Fibroblast of the aortic adventitia (primary cell): Measurements from ENCODE around the gene COL4A6. TPM values are rescaled to one million over a fixed set of nuclear protein-coding genes. Genes with fewer than 3 reads are reported as not detected.

Source experiments
- DNase-seq: peaks from one replicate; pipeline ENCODE4 v3.0.0-alpha.2; 2010; ENCODE audit warnings: low read depth
- H3K4me3 ChIP-seq: 2 replicates; pipeline ENCODE4 v1.5.1; 2011; ENCODE audit warnings: low read depth, mild to moderate bottlenecking, control low read depth, low read length, moderate library complexity
- total RNA-seq: library from RNA; depleted of rRNA; stranded (reverse); fragments of >200 nt; gene quantifications from 2 replicates; pipeline ENCODE4 v1.2.3, GENCODE V29; 2012; ENCODE audit warnings: low replicate concordance
- TF ChIP-seq, protein P1 (sequence below): IDR thresholded peaks from 2 replicates; pipeline ENCODE4 v1.5.1; 2011; ENCODE audit warnings: mild to moderate bottlenecking, low read length, control low read depth, inconsistent platforms; ENCODE audit not compliant: insufficient read depth

Gene COL4A6
- total RNA-seq, 1 donor: 2.2 TPM

DNA sequence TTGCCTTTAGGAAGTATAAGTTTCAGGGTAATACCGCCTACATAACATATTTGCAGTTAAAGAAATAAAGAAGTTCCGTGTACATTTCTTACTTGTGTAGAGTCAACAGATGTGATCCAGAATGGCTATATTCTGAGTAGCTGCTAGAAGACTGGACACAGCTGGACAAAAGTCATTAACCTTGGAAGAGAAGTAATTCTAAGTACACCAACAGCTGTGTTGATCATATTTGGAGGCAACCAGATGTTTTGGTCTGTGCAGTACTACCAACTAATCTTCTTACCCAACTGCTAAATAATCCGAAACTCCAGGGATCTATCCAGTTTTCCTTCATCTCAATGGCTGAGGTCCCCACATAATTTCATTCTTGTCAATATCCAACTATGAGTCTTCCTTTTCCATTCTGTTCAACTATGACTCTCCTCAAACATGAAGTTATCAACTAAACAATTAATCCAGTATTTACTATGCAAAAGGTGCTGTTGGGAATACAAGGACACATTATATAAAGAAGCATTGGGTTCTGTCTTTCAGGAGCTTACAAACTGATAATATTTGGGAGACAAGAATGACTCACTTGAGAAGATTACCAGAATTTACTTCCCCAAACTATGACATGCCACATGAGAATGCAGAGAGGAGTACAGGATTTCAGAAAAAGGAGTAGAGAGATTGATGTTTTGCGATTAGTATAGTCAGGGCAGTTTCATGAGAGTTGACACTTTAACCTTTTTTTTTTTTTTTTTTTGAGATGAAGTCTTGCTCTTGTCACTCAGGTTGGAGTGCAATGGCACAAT, 78.2 kb downstream of the COL4A6 start:
- DNase-seq: no peak
- TF ChIP-seq, protein P1, sequence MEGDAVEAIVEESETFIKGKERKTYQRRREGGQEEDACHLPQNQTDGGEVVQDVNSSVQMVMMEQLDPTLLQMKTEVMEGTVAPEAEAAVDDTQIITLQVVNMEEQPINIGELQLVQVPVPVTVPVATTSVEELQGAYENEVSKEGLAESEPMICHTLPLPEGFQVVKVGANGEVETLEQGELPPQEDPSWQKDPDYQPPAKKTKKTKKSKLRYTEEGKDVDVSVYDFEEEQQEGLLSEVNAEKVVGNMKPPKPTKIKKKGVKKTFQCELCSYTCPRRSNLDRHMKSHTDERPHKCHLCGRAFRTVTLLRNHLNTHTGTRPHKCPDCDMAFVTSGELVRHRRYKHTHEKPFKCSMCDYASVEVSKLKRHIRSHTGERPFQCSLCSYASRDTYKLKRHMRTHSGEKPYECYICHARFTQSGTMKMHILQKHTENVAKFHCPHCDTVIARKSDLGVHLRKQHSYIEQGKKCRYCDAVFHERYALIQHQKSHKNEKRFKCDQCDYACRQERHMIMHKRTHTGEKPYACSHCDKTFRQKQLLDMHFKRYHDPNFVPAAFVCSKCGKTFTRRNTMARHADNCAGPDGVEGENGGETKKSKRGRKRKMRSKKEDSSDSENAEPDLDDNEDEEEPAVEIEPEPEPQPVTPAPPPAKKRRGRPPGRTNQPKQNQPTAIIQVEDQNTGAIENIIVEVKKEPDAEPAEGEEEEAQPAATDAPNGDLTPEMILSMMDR: no peak
- H3K4me3 ChIP-seq: no peak overlapping the region

DNA sequence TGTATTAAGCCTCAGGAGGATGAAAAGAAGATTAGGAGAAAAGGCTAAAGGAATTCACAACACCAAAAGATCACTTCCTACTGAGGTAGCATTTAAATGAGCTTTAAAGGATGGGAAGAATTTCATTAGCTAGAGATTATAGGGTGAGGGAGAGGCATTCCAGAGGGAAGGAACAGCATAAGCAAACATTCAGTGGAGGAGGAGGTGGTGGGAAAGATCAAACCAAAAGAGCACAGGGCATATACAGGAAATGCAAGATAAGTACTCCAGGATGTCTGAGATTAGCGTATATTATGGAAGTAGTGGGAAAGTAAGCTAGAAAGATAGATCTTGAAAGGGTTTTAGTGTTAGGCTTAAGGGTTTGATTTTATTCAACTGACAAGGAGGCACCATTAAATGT, 84.8 kb downstream of the COL4A6 start:
- H3K4me3 ChIP-seq: no peak overlapping the region
- DNase-seq: no peak
- TF ChIP-seq, protein P1: no peak

DNA sequence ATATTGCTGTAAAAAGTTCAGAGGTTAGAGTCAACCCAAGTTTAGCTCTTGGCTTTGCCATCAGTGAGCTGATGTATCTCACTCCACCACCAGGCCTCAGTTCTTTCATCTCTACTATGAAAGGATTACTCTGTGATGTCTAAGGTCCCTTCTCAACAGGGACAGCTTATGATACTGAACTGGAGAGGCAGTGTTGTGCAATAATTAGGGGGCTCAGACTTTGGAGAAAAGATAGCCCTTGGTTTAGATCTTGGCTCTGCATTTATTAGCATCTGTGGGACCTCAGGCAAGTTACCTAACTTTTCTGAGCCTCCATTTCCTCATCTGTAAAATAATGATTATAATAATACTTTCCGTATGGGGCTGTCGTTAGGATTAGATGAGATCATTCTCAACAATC, 89.0 kb downstream of the COL4A6 start:
- TF ChIP-seq, protein P1: no peak
- H3K4me3 ChIP-seq: no peak overlapping the region
- DNase-seq: no peak

DNA sequence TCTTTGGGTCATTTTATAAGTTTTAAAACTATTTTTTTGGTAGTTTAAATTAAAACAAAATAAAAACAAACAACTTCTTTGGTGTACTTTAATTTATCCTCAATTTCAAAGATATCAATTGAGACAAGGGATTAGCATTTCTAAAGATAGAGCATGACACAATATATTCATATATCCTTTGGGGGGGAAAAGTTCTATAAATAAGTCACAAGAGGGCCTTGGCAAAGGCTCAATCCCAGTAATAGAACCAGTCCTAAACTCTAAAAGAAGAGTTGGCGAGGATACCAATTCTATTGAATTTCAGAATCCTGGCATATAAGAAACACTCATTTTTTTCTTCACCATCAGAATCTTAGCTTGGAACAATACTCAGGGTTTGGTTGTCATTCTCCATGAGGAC, 89.7 kb downstream of the COL4A6 start:
- H3K4me3 ChIP-seq: no peak overlapping the region
- TF ChIP-seq, protein P1: no peak
- no peak for DNase-seq

DNA sequence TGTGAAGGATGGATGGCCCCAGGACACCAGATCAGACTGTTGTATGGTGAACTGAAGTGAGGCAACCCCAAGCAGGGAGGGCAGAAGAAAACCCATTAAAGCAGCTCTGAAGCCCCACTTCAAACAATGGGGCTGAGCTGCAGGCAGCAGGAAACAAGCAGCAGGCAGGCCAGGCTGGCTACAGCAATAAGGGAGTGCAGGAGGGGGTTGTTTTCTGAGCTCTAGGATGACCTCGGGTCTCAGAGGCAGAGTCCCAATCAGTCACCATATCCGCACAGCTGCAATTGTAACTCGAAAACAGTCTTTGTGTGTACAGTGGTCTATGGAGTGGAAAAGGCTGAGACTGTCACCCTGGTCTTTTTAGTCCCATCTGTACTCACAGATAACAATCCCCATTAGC, 90.4 kb downstream of the COL4A6 start:
- no peak for DNase-seq
- TF ChIP-seq, protein P1: no peak
- no peak overlapping the region for H3K4me3 ChIP-seq

DNA sequence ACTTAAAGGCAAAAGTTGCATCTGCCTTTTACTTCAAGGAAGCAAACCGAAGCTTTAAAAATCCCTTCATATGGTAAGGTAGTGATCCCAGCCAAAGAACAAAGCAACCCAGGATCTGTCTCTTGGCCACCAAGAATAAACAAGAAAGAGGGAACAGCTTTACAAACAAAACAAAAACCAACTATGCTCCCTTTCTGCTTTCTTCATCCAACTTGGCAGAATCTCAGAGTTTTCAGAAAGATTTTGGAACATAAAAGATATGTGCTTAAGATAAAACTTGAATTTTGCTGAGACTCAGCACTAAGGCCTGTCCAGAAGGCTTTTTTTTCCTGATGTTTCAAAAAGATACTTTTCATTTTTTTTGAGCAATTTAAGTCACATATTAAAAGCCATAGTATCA, 94.0 kb downstream of the COL4A6 start:
- TF ChIP-seq, protein P1: no peak
- no peak overlapping the region for H3K4me3 ChIP-seq
- peak; percentile 28 for DNase-seq

DNA sequence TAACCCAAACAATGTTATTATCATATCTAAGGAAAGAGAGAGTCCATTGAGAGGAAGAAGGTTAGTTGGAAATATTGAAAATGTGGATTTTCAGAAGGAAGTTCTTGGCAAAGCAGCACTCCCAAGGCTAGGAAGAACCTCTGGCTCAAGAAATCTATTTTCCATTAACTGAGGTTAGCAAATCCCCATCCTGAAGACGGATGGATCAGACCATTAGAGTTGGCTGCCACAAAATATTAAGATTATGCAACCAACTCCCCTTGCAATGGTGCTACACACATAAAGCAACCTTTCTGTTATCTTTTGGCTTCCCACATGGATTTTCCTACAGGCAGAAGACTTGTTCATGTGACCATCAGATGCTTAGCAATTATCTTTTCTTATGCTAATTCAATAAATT, 96.3 kb downstream of the COL4A6 start:
- DNase-seq: peak; percentile 26
- TF ChIP-seq, protein P1: no peak
- H3K4me3 ChIP-seq: no peak overlapping the region
